HEK293 (cell line): Measurements from ENCODE around the gene MPZL1.

Experiments used
- CTCF ChIP-seq: fragments of 450-650 bp; formaldehyde crosslinking; IDR thresholded peaks from 2 replicates; pipeline ENCODE4 v1.5.1; 2016; ENCODE audit warnings: missing biosample characterization, missing genetic modification characterization
- ZNF580 ChIP-seq: fragments of 450-650 bp; formaldehyde crosslinking; IDR thresholded peaks from 2 replicates; pipeline ENCODE4 v1.5.1; 2016; ENCODE audit warnings: missing biosample characterization, missing genetic modification characterization
- ZNF645 ChIP-seq: fragments of 450-650 bp; formaldehyde crosslinking; IDR thresholded peaks from 2 replicates; pipeline ENCODE4; 2016; ENCODE audit warnings: missing biosample characterization, missing genetic modification characterization
- ZNF768 ChIP-seq: fragments of 450-650 bp; formaldehyde crosslinking; IDR thresholded peaks from 2 replicates; pipeline ENCODE4 v1.5.1; 2018; ENCODE audit warnings: missing biosample characterization, mild to moderate bottlenecking, missing genetic modification characterization

- TF ChIP-seq CTCF (tag by site-specific recombination) (no peak), ZNF645 (tag by site-specific recombination) (no peak), ZNF580 (no peak), ZNF768 (tag by site-specific recombination) (no peak)
Measured at GRCh38 chr1:167781558-167781957, 59.8 kb downstream of the MPZL1 start.
